Activated CD4-positive, alpha-beta memory T cell treated with anti-CD3 and anti-CD28 coated beads, Interleukin-2, amount 10 ng/mL, durations not matched to agents 7 days and 5 days (primary cell): ENCODE measurements around the gene NMNAT3. TPM values are rescaled to one million over a fixed set of nuclear protein-coding genes. Genes with fewer than 3 reads are reported as not detected.

Experiments used
- CTCF ChIA-PET: fragments of 350-600 bp; sonication (Branson Sonifier 250); formaldehyde crosslinking; loops from one replicate; lab custom pipeline; 2021; ENCODE audit warnings: antibody characterized with exemption, inconsistent platforms; lab: Charles Lee
- POLR2A ChIA-PET: fragments of 350-600 bp; sonication (Branson Sonifier 250); formaldehyde crosslinking; loops from one replicate; lab custom pipeline; 2021; ENCODE audit warnings: antibody characterized with exemption; lab: Charles Lee
- DNase-seq: peaks from one replicate; pipeline ENCODE4 v3.0.0-alpha.2; 2020
- H3K27ac Mint-ChIP-seq: one replicate; pipeline ENCODE4 v1.8.0; 2021; ENCODE audit warnings: mild to moderate bottlenecking, mixed read lengths
- H3K27me3 Mint-ChIP-seq: one replicate; pipeline ENCODE4 v1.8.0; 2021; ENCODE audit warnings: mixed read lengths
- H3K36me3 Mint-ChIP-seq: one replicate; pipeline ENCODE4 v1.8.0; 2021; ENCODE audit warnings: low read depth, mixed read lengths
- H3K4me1 Mint-ChIP-seq: one replicate; pipeline ENCODE4 v1.8.0; 2021; ENCODE audit warnings: mixed read lengths
- H3K4me3 Mint-ChIP-seq: one replicate; pipeline ENCODE4 v1.8.0; 2021; ENCODE audit warnings: mild to moderate bottlenecking, mixed read lengths
- H3K9me3 Mint-ChIP-seq: one replicate; pipeline ENCODE4 v1.8.0; 2021; ENCODE audit warnings: mixed read lengths
- total RNA-seq, 2 experiments: library from RNA; stranded (reverse); gene quantifications; one replicate each; pipeline ENCODE4 v1.2.3, GENCODE V29; 2021

NMNAT3 gene
- total RNA-seq, 2 experiments from 2014 or later = 0.15 to 0.18 TPM

DNA sequence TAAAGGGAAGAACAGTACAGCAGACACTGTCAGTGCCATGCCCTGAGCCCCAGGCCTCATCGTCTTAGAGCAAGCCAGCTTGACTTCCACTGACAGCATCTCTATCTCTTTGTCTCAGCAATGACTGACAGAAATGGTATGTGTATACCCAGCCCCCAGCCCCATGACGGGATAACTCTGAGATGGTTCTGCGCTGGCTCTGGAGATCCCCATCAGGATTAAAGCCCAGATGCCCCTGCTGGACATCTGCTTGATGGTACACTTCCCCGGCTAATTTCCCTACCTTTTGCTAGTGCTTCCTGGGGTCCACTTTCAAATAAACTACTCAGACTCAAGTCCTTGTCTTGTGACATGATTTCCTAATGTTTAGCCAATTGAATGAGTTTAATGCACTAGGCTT, 7.6 kb downstream of the NMNAT3 start:
- Mint-ChIP-seq H3K4me3 (no peak overlapping the region), H3K27ac (no peak overlapping the region), H3K36me3 (no peaks in the 10 kb centered on the region), H3K9me3 (no peaks in the 10 kb centered on the region), H3K27me3 (no peaks in the 10 kb centered on the region), H3K4me1 (no peaks in the 10 kb centered on the region)
- no peak for DNase-seq
- ChIA-PET CTCF (no interaction called here), POLR2A (no interaction called here)

DNA sequence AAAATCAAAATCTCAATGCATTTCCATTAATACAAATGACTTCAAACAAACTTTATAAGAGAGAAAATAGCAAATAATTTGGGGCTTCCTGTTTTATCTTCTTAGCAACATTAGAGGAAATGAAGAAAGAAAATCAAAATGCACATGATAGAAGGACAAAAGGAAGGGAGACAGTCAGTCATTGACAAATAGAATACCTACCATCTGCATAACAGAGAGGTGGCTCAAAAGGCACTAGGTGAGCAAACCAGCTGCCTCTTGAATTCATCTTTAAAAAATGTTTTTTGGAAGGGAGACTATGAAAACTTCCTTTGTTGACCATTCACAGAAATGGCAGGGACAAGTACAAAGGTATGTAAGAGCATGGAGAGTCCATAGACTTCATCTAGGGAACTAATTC, 9.4 kb downstream of the NMNAT3 start:
- Mint-ChIP-seq H3K9me3 (no peaks in the 10 kb centered on the region), H3K36me3 (no peaks in the 10 kb centered on the region), H3K4me1 (no peaks in the 10 kb centered on the region), H3K4me3 (no peak overlapping the region), H3K27me3 (no peaks in the 10 kb centered on the region), H3K27ac (no peak overlapping the region)
- ChIA-PET CTCF (no interaction called here), POLR2A (no interaction called here)
- no peak for DNase-seq

DNA sequence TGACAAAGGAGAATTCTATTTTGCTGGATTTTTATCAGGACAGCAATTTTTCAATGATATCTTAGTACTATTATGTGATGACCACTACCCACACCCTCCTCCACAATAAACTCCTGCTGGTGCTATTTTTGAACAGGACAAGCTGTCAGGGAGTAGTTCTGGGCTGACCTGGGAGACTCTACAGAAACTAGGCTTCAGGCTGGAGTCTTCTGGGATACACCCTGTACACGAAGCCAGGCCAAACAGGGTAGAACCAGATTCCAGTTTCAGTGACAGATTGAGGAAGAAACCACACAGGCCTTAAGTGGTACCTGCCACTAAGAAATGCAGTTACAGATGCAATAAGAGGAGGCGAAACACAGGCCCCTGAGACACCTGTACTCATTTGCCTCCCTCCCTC, 12.8 kb downstream of the NMNAT3 start:
- CTCF ChIA-PET = no interaction called here

DNA sequence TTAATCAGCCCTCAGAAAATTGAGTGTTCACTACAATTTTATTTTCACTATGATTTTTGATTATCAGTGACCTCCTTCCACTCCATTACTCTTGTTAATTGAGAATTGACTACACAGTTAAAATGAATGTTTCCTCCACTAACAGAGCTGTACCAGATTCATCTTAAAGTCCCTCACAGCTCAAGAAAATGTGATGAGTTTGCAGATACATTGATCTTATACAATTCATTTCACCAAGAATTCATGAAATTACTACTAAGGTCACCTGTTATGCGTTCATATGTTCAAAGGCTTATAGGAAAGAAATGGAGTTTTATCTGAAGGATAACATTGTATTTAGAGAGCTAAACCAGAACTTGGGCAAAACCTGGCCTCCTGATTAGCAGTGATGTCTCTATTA, 17.5 kb downstream of the NMNAT3 start:
- no peaks in the 10 kb centered on the region for H3K36me3 Mint-ChIP-seq
- DNase-seq = no peak
- POLR2A ChIA-PET = no interaction called here
- no peak overlapping the region for H3K27ac Mint-ChIP-seq
- no peaks in the 10 kb centered on the region for H3K9me3 Mint-ChIP-seq
- no peak overlapping the region for H3K4me3 Mint-ChIP-seq
- H3K4me1 Mint-ChIP-seq = no peaks in the 10 kb centered on the region
- CTCF ChIA-PET = no interaction called here
- H3K27me3 Mint-ChIP-seq = no peaks in the 10 kb centered on the region

More for the DNA sequence above, 12.8 kb downstream of the NMNAT3 start:
- no peak overlapping the region for H3K4me3 Mint-ChIP-seq
- H3K27me3 Mint-ChIP-seq = no peaks in the 10 kb centered on the region
- DNase-seq = no peak
- H3K9me3 Mint-ChIP-seq = no peaks in the 10 kb centered on the region
- no peaks in the 10 kb centered on the region for H3K36me3 Mint-ChIP-seq
- H3K4me1 Mint-ChIP-seq = no peaks in the 10 kb centered on the region
- no peak overlapping the region for H3K27ac Mint-ChIP-seq
- POLR2A ChIA-PET = no interaction called here

DNA sequence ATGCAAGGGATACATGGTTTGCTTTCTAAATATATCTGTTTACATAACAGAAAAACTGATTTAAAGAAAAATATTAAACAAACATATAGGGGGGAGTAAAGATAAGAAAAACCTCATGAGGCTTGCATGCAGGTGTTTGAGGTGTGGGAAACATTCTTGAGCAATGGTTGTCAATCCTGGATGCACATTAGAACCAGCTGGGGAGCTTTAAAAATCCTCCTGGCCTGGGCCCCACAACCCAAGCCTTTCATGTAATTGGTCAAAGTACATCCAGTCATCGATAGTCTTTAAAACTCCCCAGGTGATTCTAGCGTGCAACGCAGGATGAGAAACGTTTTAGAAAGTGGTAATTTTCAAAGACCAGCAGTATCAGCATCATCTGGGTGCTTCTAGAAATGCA, 18.3 kb downstream of the NMNAT3 start:
- ChIA-PET CTCF (no interaction called here), POLR2A (no interaction called here)
- H3K4me1 Mint-ChIP-seq = no peaks in the 10 kb centered on the region

DNA sequence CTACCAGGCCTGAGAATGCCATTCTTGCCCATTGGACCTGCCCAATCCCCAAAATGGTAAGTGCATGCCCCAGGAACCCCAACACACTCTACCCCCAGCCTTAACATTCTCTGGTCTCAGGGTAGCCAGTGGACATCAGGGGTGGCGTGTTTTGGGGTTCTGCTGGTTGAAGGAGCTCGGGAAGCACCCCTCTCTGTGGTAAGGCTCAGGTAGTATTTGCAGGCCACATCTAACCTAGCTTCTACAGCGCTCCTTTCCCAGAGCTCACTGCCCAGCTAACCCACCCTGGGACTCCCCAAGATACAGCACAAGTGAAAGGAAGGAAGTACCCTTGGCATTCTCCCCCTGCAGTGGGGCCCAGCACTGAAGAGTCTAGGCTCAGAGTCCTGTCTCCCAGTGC, 19.8 kb downstream of the NMNAT3 start:
- CTCF ChIA-PET = no interaction called here
- POLR2A ChIA-PET = no interaction called here
- Mint-ChIP-seq H3K27me3 (no peaks in the 10 kb centered on the region), H3K27ac (no peak overlapping the region), H3K4me3 (no peak overlapping the region), H3K9me3 (no peaks in the 10 kb centered on the region), H3K4me1 (no peaks in the 10 kb centered on the region), H3K36me3 (no peaks in the 10 kb centered on the region)
- no peak for DNase-seq

More for the DNA sequence above, 18.3 kb downstream of the NMNAT3 start:
- DNase-seq = no peak
- no peak overlapping the region for H3K27ac Mint-ChIP-seq
- no peak overlapping the region for H3K4me3 Mint-ChIP-seq
- no peaks in the 10 kb centered on the region for H3K36me3 Mint-ChIP-seq
- H3K27me3 Mint-ChIP-seq = no peaks in the 10 kb centered on the region
- H3K9me3 Mint-ChIP-seq = no peaks in the 10 kb centered on the region

DNA sequence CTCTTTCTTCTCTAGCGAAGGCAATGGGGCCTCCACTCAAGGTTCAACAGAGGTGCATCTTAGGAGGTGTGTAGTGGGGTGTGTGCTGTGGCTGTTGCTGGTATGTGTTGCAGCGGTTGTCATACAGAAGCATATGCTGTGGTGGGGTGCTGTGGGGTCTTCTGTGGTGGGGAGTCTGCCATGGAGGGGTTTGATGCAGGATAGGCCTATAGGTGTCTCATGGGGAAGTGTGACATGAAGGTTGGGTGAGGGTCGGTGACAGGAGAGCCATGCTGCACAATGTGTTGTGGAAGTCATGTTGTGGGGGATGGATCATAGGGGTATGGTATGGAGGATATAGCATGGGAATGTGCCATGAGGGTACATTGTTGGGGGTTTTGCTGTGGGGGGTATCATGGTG, 20.3 kb downstream of the NMNAT3 start:
- Mint-ChIP-seq H3K27me3 (no peaks in the 10 kb centered on the region), H3K36me3 (no peaks in the 10 kb centered on the region), H3K4me3 (no peak overlapping the region), H3K4me1 (no peaks in the 10 kb centered on the region), H3K27ac (no peak overlapping the region), H3K9me3 (no peaks in the 10 kb centered on the region)
- ChIA-PET CTCF (no interaction called here), POLR2A (no interaction called here)
- DNase-seq = no peak

DNA sequence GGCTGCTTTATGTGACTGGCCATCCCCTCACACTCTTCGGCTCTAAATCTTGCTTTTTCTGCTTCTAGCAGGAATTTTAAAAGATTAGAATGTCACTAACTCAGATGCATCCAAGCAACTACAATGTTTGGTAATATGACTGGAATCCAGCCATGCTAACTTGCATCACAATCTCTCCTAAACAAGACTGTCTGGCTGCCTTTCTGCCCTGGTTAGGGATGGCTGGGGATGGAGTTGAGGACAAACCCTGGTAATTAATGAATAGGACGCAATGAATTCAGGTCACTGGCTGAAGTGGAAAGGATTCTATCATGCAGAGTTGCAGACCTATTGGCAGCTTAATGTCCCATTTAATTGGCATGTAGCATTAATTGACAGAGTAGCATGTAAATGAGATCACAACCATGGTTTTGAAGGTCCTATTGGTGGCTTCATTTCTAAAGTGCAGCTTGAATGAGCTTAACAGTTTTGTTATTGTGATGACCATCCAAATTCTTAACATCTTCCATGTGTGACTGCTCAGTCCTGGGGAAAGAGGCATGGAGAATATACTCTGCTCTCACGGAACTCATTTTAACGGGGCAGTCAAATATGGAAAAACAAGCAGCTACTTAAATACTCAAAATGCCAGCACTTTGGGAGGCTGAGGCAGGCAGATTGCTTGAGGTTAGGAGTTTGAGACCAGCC, 21.7 kb downstream of the NMNAT3 start:
- Mint-ChIP-seq H3K27me3 (no peaks in the 10 kb centered on the region), H3K27ac (no peak overlapping the region), H3K9me3 (no peaks in the 10 kb centered on the region), H3K4me1 (no peaks in the 10 kb centered on the region), H3K4me3 (no peak overlapping the region), H3K36me3 (no peaks in the 10 kb centered on the region)
- POLR2A ChIA-PET = no interaction called here
- CTCF ChIA-PET = no interaction called here
- no peak for DNase-seq

DNA sequence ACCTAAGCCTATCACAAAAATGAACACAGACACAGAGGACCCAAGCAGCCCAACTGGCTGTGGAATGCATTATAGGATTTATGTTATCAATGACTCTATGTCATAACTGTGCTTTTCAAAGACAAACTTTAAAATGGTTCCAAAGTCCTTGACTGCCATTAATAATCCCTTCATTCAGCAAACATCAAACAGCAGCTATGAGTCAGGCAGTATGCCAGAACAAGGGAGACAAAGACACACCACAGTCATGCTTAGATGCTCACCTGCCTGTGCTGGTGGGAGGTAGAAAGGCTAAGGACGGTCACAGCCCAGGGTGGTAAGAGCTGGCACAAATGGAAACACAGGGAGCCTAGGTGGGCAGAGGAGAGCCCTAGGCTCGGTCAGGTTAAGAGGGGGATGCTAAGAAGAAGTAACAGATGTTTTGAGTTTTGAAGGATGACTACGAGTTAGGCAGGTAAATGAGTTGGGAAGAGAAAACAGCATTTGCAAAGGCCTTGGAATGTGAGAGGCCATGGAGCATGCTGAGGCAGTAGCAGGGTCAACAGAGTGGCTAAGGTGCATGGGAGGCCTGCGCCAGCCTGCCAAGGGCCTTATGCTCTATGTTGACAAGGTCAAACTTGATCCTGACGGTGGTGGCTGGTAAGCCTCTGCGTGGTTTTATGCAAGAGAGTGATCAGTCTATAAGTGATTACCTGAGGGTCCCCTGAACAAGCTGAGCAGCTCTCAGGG, 23.0 kb downstream of the NMNAT3 start:
- Mint-ChIP-seq H3K36me3 (no peaks in the 10 kb centered on the region), H3K27me3 (no peaks in the 10 kb centered on the region), H3K4me3 (no peak overlapping the region), H3K27ac (no peak overlapping the region), H3K9me3 (no peaks in the 10 kb centered on the region), H3K4me1 (no peaks in the 10 kb centered on the region)
- DNase-seq = no peak
- POLR2A ChIA-PET = no interaction called here
- CTCF ChIA-PET = no interaction called here

DNA sequence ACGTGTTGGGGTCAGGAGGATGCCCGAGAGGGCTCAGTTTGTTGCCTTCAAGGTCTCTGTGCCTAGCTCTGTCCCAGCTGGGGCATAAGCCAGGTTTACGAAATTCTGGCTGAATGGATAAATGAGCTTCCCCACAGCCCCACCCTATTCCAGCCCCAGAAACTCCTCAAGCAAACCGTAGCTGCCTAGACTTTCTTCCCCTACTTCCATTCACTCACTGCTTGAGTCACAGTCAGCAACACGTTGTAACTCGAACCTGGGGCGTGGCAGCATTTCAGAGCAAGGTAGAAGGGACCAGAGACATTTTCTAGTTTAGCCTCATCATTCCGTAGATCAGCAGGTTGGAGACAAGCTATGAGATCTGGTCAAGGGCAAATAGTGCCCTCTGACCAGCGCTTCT, 24.2 kb downstream of the NMNAT3 start:
- Mint-ChIP-seq H3K27me3 (no peaks in the 10 kb centered on the region), H3K9me3 (no peaks in the 10 kb centered on the region), H3K36me3 (no peaks in the 10 kb centered on the region), H3K4me1 (no peaks in the 10 kb centered on the region), H3K4me3 (no peak overlapping the region), H3K27ac (no peak overlapping the region)
- DNase-seq = no peak
- POLR2A ChIA-PET = no interaction called here
- CTCF ChIA-PET = no interaction called here

DNA sequence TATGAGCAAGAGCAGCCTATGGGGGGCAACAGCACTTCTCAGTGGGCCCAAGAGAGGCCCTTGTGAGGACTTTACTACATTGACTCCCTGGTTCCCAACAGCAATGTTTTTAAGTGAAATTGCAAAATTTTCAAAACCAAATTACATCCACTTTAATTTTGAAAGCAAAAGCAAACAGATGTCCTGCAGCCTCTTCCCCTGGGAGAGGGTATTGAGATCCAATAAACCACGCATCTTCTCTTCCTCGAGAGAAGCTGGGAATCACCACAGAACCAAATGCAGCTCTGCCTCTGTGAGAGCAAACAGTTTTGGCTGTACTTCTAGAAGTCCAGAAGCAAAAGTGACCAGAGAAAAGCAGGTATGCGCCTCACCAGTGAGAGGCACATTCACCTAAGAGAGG, 25.2 kb downstream of the NMNAT3 start:
- Mint-ChIP-seq H3K36me3 (no peaks in the 10 kb centered on the region), H3K27ac (no peak overlapping the region)
- CTCF ChIA-PET = no interaction called here

DNA sequence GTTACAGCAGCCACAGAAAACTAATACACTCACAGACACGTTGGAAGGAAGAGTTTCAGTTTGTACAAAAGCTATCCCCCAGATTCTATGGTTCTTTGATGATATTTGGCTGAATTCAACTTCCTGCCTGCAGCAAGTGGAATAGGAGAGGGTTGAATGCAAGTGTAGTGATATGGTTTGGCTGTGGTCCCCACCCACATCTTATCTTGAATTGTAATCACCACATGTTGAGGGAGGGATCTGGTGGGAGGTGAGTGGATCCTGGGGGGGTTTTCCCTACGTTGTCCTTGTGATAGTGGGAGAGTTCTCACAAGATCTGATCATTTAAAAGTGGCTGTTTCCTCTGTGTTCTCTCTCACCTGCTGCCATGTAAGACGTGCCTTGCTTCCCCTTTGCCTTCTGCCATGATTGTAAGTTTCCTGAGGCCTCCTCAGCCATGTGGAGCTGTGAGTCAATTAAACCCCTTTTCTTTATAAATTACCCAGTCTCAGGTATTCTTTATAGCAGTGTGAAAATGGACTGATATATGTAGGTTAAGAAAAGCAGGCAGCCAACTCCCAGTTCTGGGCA, 29.8 kb downstream of the NMNAT3 start:
- H3K9me3 Mint-ChIP-seq = no peaks in the 10 kb centered on the region
- POLR2A ChIA-PET = no interaction called here
- H3K36me3 Mint-ChIP-seq = no peaks in the 10 kb centered on the region
- H3K4me3 Mint-ChIP-seq = no peak overlapping the region
- no peaks in the 10 kb centered on the region for H3K27me3 Mint-ChIP-seq
- DNase-seq = no peak
- H3K4me1 Mint-ChIP-seq = peaks cover under 1% of the 10 kb centered on the region
- CTCF ChIA-PET = no interaction called here
- no peak overlapping the region for H3K27ac Mint-ChIP-seq

More for the DNA sequence above, 25.2 kb downstream of the NMNAT3 start:
- Mint-ChIP-seq H3K4me3 (no peak overlapping the region), H3K27me3 (no peaks in the 10 kb centered on the region), H3K9me3 (no peaks in the 10 kb centered on the region), H3K4me1 (no peaks in the 10 kb centered on the region)
- POLR2A ChIA-PET = no interaction called here
- DNase-seq = no peak

DNA sequence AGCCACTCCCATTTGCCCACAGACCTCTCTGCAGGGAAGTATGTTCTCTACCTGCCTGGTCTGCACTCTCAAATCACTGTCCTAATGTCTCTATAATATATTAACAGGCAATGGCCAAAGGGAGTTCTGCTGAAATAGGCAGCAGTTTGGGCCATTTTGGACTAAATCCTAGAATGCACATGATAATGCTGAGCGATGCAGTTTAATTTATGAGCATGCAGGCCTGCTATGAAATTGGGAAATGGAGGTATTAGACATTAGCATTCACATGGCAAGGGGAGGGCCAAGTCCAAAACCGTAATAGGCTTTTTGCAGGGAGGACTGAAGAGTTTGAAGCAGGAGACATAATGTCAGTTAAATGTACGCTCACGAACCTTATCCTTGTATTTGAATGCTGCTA, 31.3 kb downstream of the NMNAT3 start:
- ChIA-PET POLR2A (no interaction called here), CTCF (no interaction called here)

DNA sequence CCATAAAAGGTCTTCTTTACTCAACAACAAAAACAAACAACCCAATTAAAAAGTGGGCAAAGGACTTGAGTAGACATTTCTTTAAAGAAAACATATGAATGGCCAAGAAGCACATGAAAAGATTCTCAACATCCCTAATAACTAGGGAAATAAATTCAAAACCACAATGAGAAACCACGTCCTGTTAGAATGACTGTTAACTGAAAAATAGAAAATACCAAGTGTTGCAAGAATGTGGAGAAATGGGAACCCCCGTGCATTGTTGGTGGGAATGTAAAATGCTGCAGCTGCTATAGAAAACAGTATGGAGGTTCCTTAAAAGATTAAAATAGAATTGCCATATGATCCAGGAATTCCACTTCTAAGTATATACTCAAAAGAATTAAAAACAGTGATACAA, 34.8 kb downstream of the NMNAT3 start:
- POLR2A ChIA-PET = no interaction called here
- DNase-seq = no peak
- no peaks in the 10 kb centered on the region for H3K36me3 Mint-ChIP-seq
- H3K27me3 Mint-ChIP-seq = no peaks in the 10 kb centered on the region
- no peak overlapping the region for H3K27ac Mint-ChIP-seq
- CTCF ChIA-PET = no interaction called here
- no peak overlapping the region for H3K4me3 Mint-ChIP-seq
- peaks cover 2% of the 10 kb centered on the region for H3K4me1 Mint-ChIP-seq
- no peaks in the 10 kb centered on the region for H3K9me3 Mint-ChIP-seq

More for the DNA sequence above, 31.3 kb downstream of the NMNAT3 start:
- H3K4me1 Mint-ChIP-seq = peaks cover 2% of the 10 kb centered on the region
- H3K4me3 Mint-ChIP-seq = no peak overlapping the region
- H3K27me3 Mint-ChIP-seq = no peaks in the 10 kb centered on the region
- H3K36me3 Mint-ChIP-seq = no peaks in the 10 kb centered on the region
- DNase-seq = no peak
- no peak overlapping the region for H3K27ac Mint-ChIP-seq
- no peaks in the 10 kb centered on the region for H3K9me3 Mint-ChIP-seq
